HG02970 (cell line): ENCODE results near the gene DCLRE1C.
"Not testable (repeated sequence)": the region's sequence is repeated elsewhere in the genome, so short reads cannot be mapped to it uniquely, and the experiment has no call there.

Experiments used
- ATAC-seq: cut with Tn5 transposase; IDR thresholded peaks from one replicate; pipeline ENCODE4 v1.9.1; 2021; ENCODE audit warnings: mild to moderate bottlenecking, moderate library complexity, moderate number of reproducible peaks; ENCODE audit not compliant: unreplicated experiment, low FRiP score

DCLRE1C gene

GRCh38 chr10:14947268-14947667 is 6.6 kb downstream of the DCLRE1C start:
- no peak for ATAC-seq

GRCh38 chr10:14945108-14945507 is 8.8 kb downstream of the DCLRE1C start:
- ATAC-seq = no peak

- not testable (repeated sequence) for ATAC-seq
Observed at GRCh38 chr10:14942950-14943338, 11.0 kb downstream of the DCLRE1C start.

GRCh38 chr10:14942147-14942949 is 11.5 kb downstream of the DCLRE1C start:
- peak; percentile 74 for ATAC-seq

- not testable (repeated sequence) for ATAC-seq
Observed at GRCh38 chr10:14938971-14939370, 14.9 kb downstream of the DCLRE1C start.

- no peak for ATAC-seq
Observed at GRCh38 chr10:14936584-14936983, 17.3 kb downstream of the DCLRE1C start.

GRCh38 chr10:14930610-14931009 is 23.3 kb downstream of the DCLRE1C start:
- ATAC-seq = no peak

- no peak for ATAC-seq
Observed at GRCh38 chr10:14926722-14927416, 27.0 kb downstream of the DCLRE1C start.

- no peak for ATAC-seq
Observed at GRCh38 chr10:14926061-14926470, 27.8 kb downstream of the DCLRE1C start.

- no peak for ATAC-seq
Observed at GRCh38 chr10:14925268-14925667, 28.6 kb downstream of the DCLRE1C start.

GRCh38 chr10:14924013-14924412 is 29.9 kb downstream of the DCLRE1C start:
- ATAC-seq = no peak

- no peak for ATAC-seq
Observed at GRCh38 chr10:14918964-14919363, 34.9 kb downstream of the DCLRE1C start.

- ATAC-seq = no peak
Observed at GRCh38 chr10:14917827-14918226, 36.1 kb downstream of the DCLRE1C start.

- ATAC-seq = no peak
Observed at GRCh38 chr10:14916600-14916999, 37.3 kb downstream of the DCLRE1C start.

- ATAC-seq = no peak
Observed at GRCh38 chr10:14911801-14912200, 42.1 kb downstream of the DCLRE1C start.

- ATAC-seq = no peak
Observed at GRCh38 chr10:14910953-14911352, 42.9 kb downstream of the DCLRE1C start.

- no peak for ATAC-seq
Observed at GRCh38 chr10:14909101-14909500, 44.8 kb downstream of the DCLRE1C start.

GRCh38 chr10:14907591-14907990 is 46.3 kb downstream of the DCLRE1C start:
- not testable (repeated sequence) for ATAC-seq

GRCh38 chr10:14906765-14907164 is 47.1 kb downstream of the DCLRE1C start:
- no peak for ATAC-seq

- ATAC-seq = no peak
Observed at GRCh38 chr10:14905890-14906289, 48.0 kb downstream of the DCLRE1C start.

- no peak for ATAC-seq
Observed at GRCh38 chr10:14904864-14905263, 49.0 kb downstream of the DCLRE1C start.

GRCh38 chr10:14904316-14904732 is 49.6 kb downstream of the DCLRE1C start:
- ATAC-seq = no peak
